B cell (primary cell): ENCODE data around the gene HES7.

Source experiments
- CTCF ChIP-seq: fragments of 200-600 bp; IDR thresholded peaks from one replicate; pipeline ENCODE4 v1.8.0; 2022; ENCODE audit warnings: antibody characterized with exemption, mild to moderate bottlenecking
- EZH2 ChIP-seq: IDR thresholded peaks from 2 replicates; pipeline ENCODE4 v1.6.1; 2012; ENCODE audit warnings: borderline replicate concordance, low read depth, mild to moderate bottlenecking, moderate library complexity, low read length; ENCODE audit not compliant: insufficient read depth, poor library complexity, severe bottlenecking

GRCh38 chr17:8147141-8147804 lies 23.4 kb upstream of the HES7 start:
- TF ChIP-seq CTCF (no peak), EZH2 (no peak)
